Measurements from ENCODE around the gene NAT9.

DNA sequence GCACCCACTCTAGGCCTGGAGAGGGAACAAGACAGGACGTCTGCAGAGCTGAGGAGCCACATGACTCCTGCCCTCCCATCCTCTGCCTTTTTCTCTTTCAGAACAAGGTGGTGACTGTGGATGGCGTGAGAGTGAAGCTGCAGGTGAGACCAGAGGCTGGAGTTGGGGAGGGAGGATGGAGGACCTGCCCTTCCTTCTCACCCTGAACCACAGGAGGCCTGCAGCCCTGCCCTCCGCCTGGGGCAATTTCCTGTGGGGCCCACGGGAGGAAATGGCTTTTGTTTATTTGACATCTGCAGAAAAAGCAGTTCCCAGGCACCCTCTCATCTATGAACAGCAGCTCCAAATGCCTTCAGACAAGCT is 34.0 kb downstream of the NAT9 start:
- TF ChIP-seq POLR2A (IDR thresholded peaks at IDR 0.05) = no peak
- TF ChIP-seq, protein P1, sequence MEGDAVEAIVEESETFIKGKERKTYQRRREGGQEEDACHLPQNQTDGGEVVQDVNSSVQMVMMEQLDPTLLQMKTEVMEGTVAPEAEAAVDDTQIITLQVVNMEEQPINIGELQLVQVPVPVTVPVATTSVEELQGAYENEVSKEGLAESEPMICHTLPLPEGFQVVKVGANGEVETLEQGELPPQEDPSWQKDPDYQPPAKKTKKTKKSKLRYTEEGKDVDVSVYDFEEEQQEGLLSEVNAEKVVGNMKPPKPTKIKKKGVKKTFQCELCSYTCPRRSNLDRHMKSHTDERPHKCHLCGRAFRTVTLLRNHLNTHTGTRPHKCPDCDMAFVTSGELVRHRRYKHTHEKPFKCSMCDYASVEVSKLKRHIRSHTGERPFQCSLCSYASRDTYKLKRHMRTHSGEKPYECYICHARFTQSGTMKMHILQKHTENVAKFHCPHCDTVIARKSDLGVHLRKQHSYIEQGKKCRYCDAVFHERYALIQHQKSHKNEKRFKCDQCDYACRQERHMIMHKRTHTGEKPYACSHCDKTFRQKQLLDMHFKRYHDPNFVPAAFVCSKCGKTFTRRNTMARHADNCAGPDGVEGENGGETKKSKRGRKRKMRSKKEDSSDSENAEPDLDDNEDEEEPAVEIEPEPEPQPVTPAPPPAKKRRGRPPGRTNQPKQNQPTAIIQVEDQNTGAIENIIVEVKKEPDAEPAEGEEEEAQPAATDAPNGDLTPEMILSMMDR (IDR thresholded peaks at IDR 0.05) = no peak
